ENCODE results near the gene MOGAT1. TPM values are rescaled to one million over a fixed set of nuclear protein-coding genes. Genes with fewer than 3 reads are reported as not detected.
A peak's percentile ranks its signal among the peaks of the same experiment; 100 is the strongest.

Gene MOGAT1
- polyA plus RNA-seq, 1 of the 3 experiments (the other 2 are of a cell fraction) = not detected

DNA sequence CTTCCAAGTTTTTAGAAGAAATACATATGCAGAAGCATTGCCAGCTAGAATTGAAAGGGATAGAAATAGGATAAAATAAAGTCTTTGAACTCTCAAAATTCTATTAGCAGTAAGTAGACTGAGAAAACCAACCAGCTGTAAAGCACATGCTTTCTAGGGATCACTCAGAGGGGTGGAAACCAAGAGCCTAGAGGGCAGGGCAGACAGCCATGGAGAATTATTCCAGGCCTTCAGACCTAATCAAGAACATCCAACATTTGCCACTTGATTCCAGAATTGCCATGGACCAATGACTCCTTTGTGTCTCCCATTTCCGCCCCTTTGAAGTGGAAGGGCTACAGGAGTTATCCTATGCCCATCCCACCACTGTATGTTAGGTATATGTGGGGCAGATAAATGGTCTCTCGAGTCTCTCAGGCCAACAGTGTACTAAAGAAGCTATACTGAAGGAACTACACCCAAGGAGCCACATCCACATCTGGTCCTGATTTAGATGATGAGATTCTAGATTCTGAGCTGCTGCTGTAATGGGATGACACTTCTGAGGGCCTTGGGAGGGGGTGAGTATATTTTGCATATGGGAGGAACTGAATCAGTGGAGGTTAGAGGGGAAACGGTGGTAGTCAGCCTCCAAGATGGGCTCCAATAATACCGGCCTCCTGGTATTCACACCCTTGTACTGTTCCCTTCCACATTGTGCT is 19.6 kb upstream of the MOGAT1 start:
- H3K4me3 ChIP-seq (ENCODE audit: low read depth in 2 of 2, low read length in 1 of 2) = no peak overlapping the region
- H3K36me3 ChIP-seq (replicated peaks in 1 of 2; ENCODE audit: control insufficient read depth in 1 of 2, insufficient read depth in 2 of 2, low read length in 1 of 2) = peaks cover 10 to 14% of the 10 kb centered on the region in 2 experiments
- no peak for DNase-seq
- no peak overlapping the region for H3K4me2 ChIP-seq
- ChIA-PET CTCF (interaction anchor here (1.0 to 1.4 kb wide), 2 partner anchors 9 to 332 kb away, joined by 3 to 4 read pairs; a partner anchor contains a TSS), POLR2A (no interaction called here)
- peaks cover 78% of the 10 kb centered on the region for H3K79me2 ChIP-seq (ENCODE audit: insufficient read depth)
- H3F3A ChIP-seq (replicated peaks; ENCODE audit: insufficient read depth) = no peaks in the 10 kb centered on the region
- WGBS (ENCODE audit: low lambda C conversion rate) = 80% methylated on average over 4 of the region's 4 CpGs
- H3K9ac ChIP-seq = no peak overlapping the region
- no peaks in the 10 kb centered on the region for H3K9me2 ChIP-seq
- H3K4me1 ChIP-seq (ENCODE audit: control insufficient read depth in 1 of 2, insufficient read depth in 2 of 2, low read depth in 1 of 2, low read length in 1 of 2) = peaks cover 9 to 11% of the 10 kb centered on the region in 2 experiments; a peak in 2 of 4 replicates
- no peak overlapping the region for H2AFZ ChIP-seq (ENCODE audit: low read depth)
- H3K9me3 ChIP-seq = no peaks in the 10 kb centered on the region
- no peaks in the 10 kb centered on the region for H3K27me3 ChIP-seq (ENCODE audit: insufficient read depth)
- TF ChIP-seq MEF2A (IDR thresholded peaks at IDR 0.05; ENCODE audit: borderline replicate concordance, low read depth) (no peak), POLR2AphosphoS5 (IDR thresholded peaks at IDR 0.05; ENCODE audit: low read depth, low read length) (no peak), TCF12 (IDR thresholded peaks at IDR 0.05) (peak; percentile 75), RFX5 (IDR thresholded peaks at IDR 0.05; ENCODE audit: low read length) (no peak), NRF1 (IDR thresholded peaks at IDR 0.05; ENCODE audit: low read depth, low read length) (no peak), MXI1 (IDR thresholded peaks at IDR 0.05; ENCODE audit: low read depth, low read length) (no peak), CHD2 (IDR thresholded peaks at IDR 0.05; ENCODE audit: low read length, partially characterized antibody) (no peak), NFIC (IDR thresholded peaks at IDR 0.05; ENCODE audit: borderline replicate concordance) (no peak)
- H3K27ac ChIP-seq (ENCODE audit: low read depth in 2 of 2, low read length in 1 of 2) = no peak overlapping the region; a peak in 1 of 4 replicates
- H4K20me1 ChIP-seq (ENCODE audit: insufficient read depth) = no peaks in the 10 kb centered on the region

DNA sequence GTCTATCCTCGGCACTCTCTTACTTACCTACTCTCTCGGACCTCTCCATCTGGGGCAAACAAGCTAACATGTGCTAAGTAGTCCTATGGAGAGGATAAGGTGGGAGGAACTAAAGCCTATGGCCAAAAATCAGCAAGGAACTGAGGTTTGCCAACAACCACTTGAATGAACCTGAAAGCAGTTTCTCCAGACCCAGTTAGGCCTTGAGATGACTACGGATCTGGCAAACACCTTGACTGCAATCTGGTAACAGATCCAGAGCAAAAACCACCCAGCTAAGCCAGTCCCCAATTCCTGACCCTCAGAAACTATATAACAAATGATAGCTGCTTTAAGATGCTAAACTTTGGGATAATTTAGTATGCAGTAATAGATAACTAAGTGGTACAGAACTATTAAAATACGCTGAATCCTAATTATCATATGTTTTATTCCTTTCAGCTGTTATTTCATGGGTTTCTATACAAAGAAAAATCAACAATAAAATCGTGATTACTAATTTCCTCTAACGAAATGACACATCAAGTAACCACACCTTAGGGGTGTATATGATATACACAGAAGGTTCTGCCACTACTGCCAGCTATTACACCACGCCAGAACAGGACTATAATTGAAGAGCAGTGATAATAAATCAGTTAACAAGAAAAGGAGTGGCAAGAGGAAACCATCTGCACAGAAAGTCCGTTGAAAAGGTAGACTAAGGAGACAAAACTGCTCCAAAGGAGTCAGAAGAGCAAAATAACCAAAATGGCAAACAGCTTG is 18.8 kb upstream of the MOGAT1 start:
- no peak for DNase-seq
- H2AFZ ChIP-seq (ENCODE audit: low read depth) = no peak overlapping the region
- H3K4me2 ChIP-seq = no peak overlapping the region
- H3K36me3 ChIP-seq (replicated peaks in 1 of 2; ENCODE audit: control insufficient read depth in 1 of 2, insufficient read depth in 2 of 2, low read length in 1 of 2) = peaks cover 6 to 10% of the 10 kb centered on the region in 2 experiments
- no peak overlapping the region for H3K9ac ChIP-seq
- 93% methylated on average over 8 of the region's 8 CpGs for WGBS (ENCODE audit: low lambda C conversion rate)
- no peaks in the 10 kb centered on the region for H3K9me3 ChIP-seq
- no peaks in the 10 kb centered on the region for H3K9me2 ChIP-seq
- no peaks in the 10 kb centered on the region for H4K20me1 ChIP-seq (ENCODE audit: insufficient read depth)
- no peak overlapping the region; a peak in 1 of 4 replicates for H3K27ac ChIP-seq (ENCODE audit: low read depth in 2 of 2, low read length in 1 of 2)
- H3K4me1 ChIP-seq (ENCODE audit: control insufficient read depth in 1 of 2, insufficient read depth in 2 of 2, low read depth in 1 of 2, low read length in 1 of 2) = peaks cover 9 to 14% of the 10 kb centered on the region in 2 experiments; a peak in 2 of 4 replicates
- H3K79me2 ChIP-seq (ENCODE audit: insufficient read depth) = peaks cover 78% of the 10 kb centered on the region
- TF ChIP-seq TAF1 (IDR thresholded peaks at IDR 0.05; ENCODE audit: borderline replicate concordance, low read depth, low read length) (no peak), CHD2 (IDR thresholded peaks at IDR 0.05; ENCODE audit: low read length, partially characterized antibody) (no peak), GABPA (IDR thresholded peaks at IDR 0.05; ENCODE audit: low read depth) (no peak), RFX5 (IDR thresholded peaks at IDR 0.05; ENCODE audit: low read length) (no peak), RAD21 (IDR thresholded peaks at IDR 0.05; ENCODE audit: low read length) (no peak), MXI1 (IDR thresholded peaks at IDR 0.05; ENCODE audit: low read depth, low read length) (no peak), MEF2A (IDR thresholded peaks at IDR 0.05; ENCODE audit: borderline replicate concordance, low read depth) (no peak), EP300 (IDR thresholded peaks at IDR 0.05; ENCODE audit: borderline replicate concordance in 1 of 2, low read depth in 1 of 2, low read length in 1 of 2) (no peak), SIN3A (IDR thresholded peaks at IDR 0.05; ENCODE audit: borderline replicate concordance, low read depth, low read length) (no peak), NRF1 (IDR thresholded peaks at IDR 0.05; ENCODE audit: low read depth, low read length) (no peak), SMC3 (IDR thresholded peaks at IDR 0.05; ENCODE audit: low read depth, low read length) (no peak), FOXM1 (IDR thresholded peaks at IDR 0.05; ENCODE audit: low read depth) (no peak), TCF12 (IDR thresholded peaks at IDR 0.05) (no peak)
- TF ChIP-seq, protein P1, sequence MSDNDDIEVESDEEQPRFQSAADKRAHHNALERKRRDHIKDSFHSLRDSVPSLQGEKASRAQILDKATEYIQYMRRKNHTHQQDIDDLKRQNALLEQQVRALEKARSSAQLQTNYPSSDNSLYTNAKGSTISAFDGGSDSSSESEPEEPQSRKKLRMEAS (IDR thresholded peaks at IDR 0.05; ENCODE audit: low read depth) = no peak
- TF ChIP-seq, protein P2, sequence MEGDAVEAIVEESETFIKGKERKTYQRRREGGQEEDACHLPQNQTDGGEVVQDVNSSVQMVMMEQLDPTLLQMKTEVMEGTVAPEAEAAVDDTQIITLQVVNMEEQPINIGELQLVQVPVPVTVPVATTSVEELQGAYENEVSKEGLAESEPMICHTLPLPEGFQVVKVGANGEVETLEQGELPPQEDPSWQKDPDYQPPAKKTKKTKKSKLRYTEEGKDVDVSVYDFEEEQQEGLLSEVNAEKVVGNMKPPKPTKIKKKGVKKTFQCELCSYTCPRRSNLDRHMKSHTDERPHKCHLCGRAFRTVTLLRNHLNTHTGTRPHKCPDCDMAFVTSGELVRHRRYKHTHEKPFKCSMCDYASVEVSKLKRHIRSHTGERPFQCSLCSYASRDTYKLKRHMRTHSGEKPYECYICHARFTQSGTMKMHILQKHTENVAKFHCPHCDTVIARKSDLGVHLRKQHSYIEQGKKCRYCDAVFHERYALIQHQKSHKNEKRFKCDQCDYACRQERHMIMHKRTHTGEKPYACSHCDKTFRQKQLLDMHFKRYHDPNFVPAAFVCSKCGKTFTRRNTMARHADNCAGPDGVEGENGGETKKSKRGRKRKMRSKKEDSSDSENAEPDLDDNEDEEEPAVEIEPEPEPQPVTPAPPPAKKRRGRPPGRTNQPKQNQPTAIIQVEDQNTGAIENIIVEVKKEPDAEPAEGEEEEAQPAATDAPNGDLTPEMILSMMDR (IDR thresholded peaks at IDR 0.05) = no peak
- TF ChIP-seq, protein P3, sequence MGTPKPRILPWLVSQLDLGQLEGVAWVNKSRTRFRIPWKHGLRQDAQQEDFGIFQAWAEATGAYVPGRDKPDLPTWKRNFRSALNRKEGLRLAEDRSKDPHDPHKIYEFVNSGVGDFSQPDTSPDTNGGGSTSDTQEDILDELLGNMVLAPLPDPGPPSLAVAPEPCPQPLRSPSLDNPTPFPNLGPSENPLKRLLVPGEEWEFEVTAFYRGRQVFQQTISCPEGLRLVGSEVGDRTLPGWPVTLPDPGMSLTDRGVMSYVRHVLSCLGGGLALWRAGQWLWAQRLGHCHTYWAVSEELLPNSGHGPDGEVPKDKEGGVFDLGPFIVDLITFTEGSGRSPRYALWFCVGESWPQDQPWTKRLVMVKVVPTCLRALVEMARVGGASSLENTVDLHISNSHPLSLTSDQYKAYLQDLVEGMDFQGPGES (IDR thresholded peaks at IDR 0.05; ENCODE audit: low read depth, low read length) = no peak
- no peak overlapping the region for H3K4me3 ChIP-seq (ENCODE audit: low read depth in 2 of 2, low read length in 1 of 2)
- ChIA-PET CTCF (interaction anchor here (1.4 kb wide), 1 partner anchor 10 kb away, joined by 3 read pairs; no protein-coding TSS in a partner anchor), POLR2A (no interaction called here)
- no peaks in the 10 kb centered on the region for H3F3A ChIP-seq (replicated peaks; ENCODE audit: insufficient read depth)
- H3K27me3 ChIP-seq (ENCODE audit: insufficient read depth) = no peaks in the 10 kb centered on the region

Measured in SK-N-SH (cell line).